RCC 7860 (cell line): ENCODE data around the gene FAM180B.
"Not testable (repeated sequence)": the region's sequence is repeated elsewhere in the genome, so short reads cannot be mapped to it uniquely, and the experiment has no call there.

Source experiments
- DNase-seq: peaks from one replicate; pipeline ENCODE4 v3.0.0-alpha.2; 2015; ENCODE audit warnings: low spot score
- FAIRE-seq: peaks from 2 replicates; lab custom pipeline; 2012; peaks lifted over from hg19 to GRCh38; lab: Jason Lieb, UNC

The FAM180B gene

GRCh38 chr11:47586098-47586855 lies at the start of gene FAM180B:
Gene FAM180B, plus strand, starts transcription at chr11:47586678. Its CDS starts 91 bp downstream, at chr11:47586769.
- FAIRE-seq (no peak), DNase-seq (no peak)

- no peak for FAIRE-seq
These were observed 49.6 kb upstream of the FAM180B start for GRCh38 chr11:47536915-47537314.

GRCh38 chr11:47538741-47539565 lies 47.5 kb upstream of the FAM180B start:
- FAIRE-seq (no peak), DNase-seq (no peak)

More at GRCh38 chr11:47536915-47537314, 49.6 kb upstream of the FAM180B start:
- DNase-seq, result no peak

GRCh38 chr11:47539681-47540039 lies 46.8 kb upstream of the FAM180B start:
- DNase-seq (no peak), FAIRE-seq (no peak)

GRCh38 chr11:47541070-47541469 lies 45.4 kb upstream of the FAM180B start:
- no peak for DNase-seq
- no peak for FAIRE-seq

- FAIRE-seq (no peak), DNase-seq (no peak)
These were observed 41.2 kb upstream of the FAM180B start for GRCh38 chr11:47545298-47545697.

GRCh38 chr11:47546274-47546673 lies 40.2 kb upstream of the FAM180B start:
- not testable (repeated sequence) for DNase-seq, FAIRE-seq

- no peak for FAIRE-seq
These were observed 36.0 kb upstream of the FAM180B start for GRCh38 chr11:47550288-47551047.

GRCh38 chr11:47551086-47551485 lies 35.4 kb upstream of the FAM180B start:
- DNase-seq, result no peak
- FAIRE-seq, result no peak

More at GRCh38 chr11:47550288-47551047, 36.0 kb upstream of the FAM180B start:
- DNase-seq, result no peak

GRCh38 chr11:47552056-47552565 lies 34.4 kb upstream of the FAM180B start:
- DNase-seq, result peak; percentile 13
- no peak for FAIRE-seq

GRCh38 chr11:47552566-47553405 lies 33.7 kb upstream of the FAM180B start, which contains the start of gene CELF1:
Gene CELF1, minus strand, starts transcription at chr11:47553132. Its CDS starts 53,609 bp downstream, at chr11:47499523.
- DNase-seq (peak; percentile 64), FAIRE-seq (no peak)

GRCh38 chr11:47553406-47553743 lies 33.1 kb upstream of the FAM180B start:
- DNase-seq (no peak), FAIRE-seq (no peak)

- DNase-seq, FAIRE-seq: not testable (repeated sequence)
These were observed 29.5 kb upstream of the FAM180B start for GRCh38 chr11:47557004-47557403.

- FAIRE-seq (peak; percentile 98), DNase-seq (no peak)
These were observed 27.8 kb upstream of the FAM180B start for GRCh38 chr11:47558695-47559094.

- FAIRE-seq (no peak), DNase-seq (no peak)
These were observed 26.1 kb upstream of the FAM180B start for GRCh38 chr11:47560426-47560825.

- not testable (repeated sequence) for DNase-seq, FAIRE-seq
These were observed 24.1 kb upstream of the FAM180B start for GRCh38 chr11:47562393-47562792.

- FAIRE-seq, DNase-seq: not testable (repeated sequence)
These were observed 22.1 kb upstream of the FAM180B start for GRCh38 chr11:47564366-47564765.

GRCh38 chr11:47564933-47565339 lies 21.5 kb upstream of the FAM180B start:
- no peak for FAIRE-seq
- DNase-seq, result no peak

GRCh38 chr11:47565340-47566148 lies 20.9 kb upstream of the FAM180B start, which contains the start of gene PTPMT1:
Gene PTPMT1, plus strand, starts transcription at chr11:47565599. Its CDS starts 24 bp downstream, at chr11:47565623.
- DNase-seq (peak; percentile 50), FAIRE-seq (no peak)
